ENCODE results near the gene NDUFB4. TPM values are rescaled to one million over a fixed set of nuclear protein-coding genes. Genes with fewer than 3 reads are reported as not detected.
"Not testable (repeated sequence)": the region's sequence is repeated elsewhere in the genome, so short reads cannot be mapped to it uniquely, and the experiment has no call there.

NDUFB4 gene
- total RNA-seq, 1 experiment from 2014 or later: 283 TPM

- H3K9me2 ChIP-seq (replicated peaks; ENCODE audit: low read length): no peaks in the 10 kb centered on the region
- intact Hi-C loops (cut with micrococcal nuclease): no loop called here
- no peak overlapping the region for H3K9ac ChIP-seq (ENCODE audit: low read length)
- no peaks in the 10 kb centered on the region for H3K79me2 ChIP-seq (ENCODE audit: low read length)
- no peaks in the 10 kb centered on the region for H3K27me3 ChIP-seq (ENCODE audit: low read length)
- no peak overlapping the region for H2AFZ ChIP-seq (ENCODE audit: low read length)
- H3K4me1 ChIP-seq (ENCODE audit: insufficient read depth, low read length): no peaks in the 10 kb centered on the region
- no peaks in the 10 kb centered on the region for H3K36me3 ChIP-seq (ENCODE audit: low read depth, low read length)
- no peak for ATAC-seq
- ChIA-PET CTCF (no interaction called here), POLR2A (ENCODE audit: unreplicated experiment) (no interaction called here)
- H3K4me3 ChIP-seq (ENCODE audit: low read length): no peak overlapping the region
- no peak overlapping the region for H3K4me2 ChIP-seq (ENCODE audit: low read length)
- BruUV-seq (replicated peaks): no TSS peak
- H3K27ac ChIP-seq (ENCODE audit: low read length): no peak overlapping the region
- H3K9me3 ChIP-seq (ENCODE audit: low read length): no peaks in the 10 kb centered on the region
- TF ChIP-seq CTCF (conservative IDR thresholded peaks at IDR 0.05; ENCODE audit: low read depth, low read length) (no peak), EZH2phosphoT487 (IDR thresholded peaks at IDR 0.05; ENCODE audit: borderline replicate concordance, low read length) (no peak), EZH2 (IDR thresholded peaks at IDR 0.05; ENCODE audit: low read length, unreplicated experiment) (no peak)
- no peak for DNase-seq
- no peaks in the 10 kb centered on the region for H3F3A ChIP-seq (ENCODE audit: low read length, unreplicated experiment)
- H4K20me1 ChIP-seq (ENCODE audit: low read length): no peaks in the 10 kb centered on the region
Observed at GRCh38 chr3:120608506-120608905, 12.4 kb downstream of the NDUFB4 start.

- Histone ChIP-seq H3K79me2 (ENCODE audit: low read length) (no peaks in the 10 kb centered on the region), H3K9ac (ENCODE audit: low read length) (no peak overlapping the region), H3K4me3 (ENCODE audit: low read length) (no peak overlapping the region), H3K36me3 (ENCODE audit: low read depth, low read length) (no peaks in the 10 kb centered on the region), H3K27ac (ENCODE audit: low read length) (no peak overlapping the region), H3K27me3 (ENCODE audit: low read length) (no peaks in the 10 kb centered on the region), H3F3A (ENCODE audit: low read length, unreplicated experiment) (no peaks in the 10 kb centered on the region), H4K20me1 (ENCODE audit: low read length) (no peaks in the 10 kb centered on the region), H3K4me2 (ENCODE audit: low read length) (no peak overlapping the region), H2AFZ (ENCODE audit: low read length) (no peak overlapping the region), H3K9me2 (replicated peaks; ENCODE audit: low read length) (no peaks in the 10 kb centered on the region), H3K9me3 (ENCODE audit: low read length) (no peaks in the 10 kb centered on the region), H3K4me1 (ENCODE audit: insufficient read depth, low read length) (peaks cover 11% of the 10 kb centered on the region)
- intact Hi-C loops (cut with micrococcal nuclease): no loop called here
- ChIA-PET CTCF (no interaction called here), POLR2A (ENCODE audit: unreplicated experiment) (no interaction called here)
- BruUV-seq (replicated peaks): no TSS peak
- no peak for TF ChIP-seq CTCF (conservative IDR thresholded peaks at IDR 0.05; ENCODE audit: low read depth, low read length)
- TF ChIP-seq EZH2phosphoT487 (IDR thresholded peaks at IDR 0.05; ENCODE audit: borderline replicate concordance, low read length): no peak
- no peak for TF ChIP-seq EZH2 (IDR thresholded peaks at IDR 0.05; ENCODE audit: low read length, unreplicated experiment)
- ATAC-seq (no peak), DNase-seq (no peak)
Observed at GRCh38 chr3:120614765-120615164, 18.6 kb downstream of the NDUFB4 start.

- ChIA-PET CTCF (interaction anchor here (0.6 kb wide), 1 partner anchor 48 kb away, joined by 3 read pairs; no protein-coding TSS in a partner anchor), POLR2A (ENCODE audit: unreplicated experiment) (no interaction called here)
- H3F3A ChIP-seq (ENCODE audit: low read length, unreplicated experiment): no peaks in the 10 kb centered on the region
- H4K20me1 ChIP-seq (ENCODE audit: low read length): no peaks in the 10 kb centered on the region
- TF ChIP-seq CTCF (conservative IDR thresholded peaks at IDR 0.05; ENCODE audit: low read depth, low read length) (no peak), EZH2phosphoT487 (IDR thresholded peaks at IDR 0.05; ENCODE audit: borderline replicate concordance, low read length) (no peak), EZH2 (IDR thresholded peaks at IDR 0.05; ENCODE audit: low read length, unreplicated experiment) (no peak)
- peak overlapping the region; percentile 27 for H3K27ac ChIP-seq (ENCODE audit: low read length)
- ATAC-seq: no peak; the same call in 1 of the 2 replicates
- H3K9ac ChIP-seq (ENCODE audit: low read length): no peak overlapping the region
- no TSS peak for BruUV-seq (replicated peaks)
- H3K4me3 ChIP-seq (ENCODE audit: low read length): no peak overlapping the region
- H3K9me2 ChIP-seq (replicated peaks; ENCODE audit: low read length): no peaks in the 10 kb centered on the region
- H3K9me3 ChIP-seq (ENCODE audit: low read length): no peaks in the 10 kb centered on the region
- H3K79me2 ChIP-seq (ENCODE audit: low read length): no peaks in the 10 kb centered on the region
- intact Hi-C loops (cut with micrococcal nuclease): no loop called here
- no peaks in the 10 kb centered on the region for H3K36me3 ChIP-seq (ENCODE audit: low read depth, low read length)
- peaks cover 11% of the 10 kb centered on the region for H3K4me1 ChIP-seq (ENCODE audit: insufficient read depth, low read length)
- no peak overlapping the region for H3K4me2 ChIP-seq (ENCODE audit: low read length)
- no peaks in the 10 kb centered on the region for H3K27me3 ChIP-seq (ENCODE audit: low read length)
- DNase-seq: peak; percentile 40
- H2AFZ ChIP-seq (ENCODE audit: low read length): peak overlapping the region; percentile 73
Observed at GRCh38 chr3:120615847-120616609, 19.9 kb downstream of the NDUFB4 start.

GRCh38 chr3:120616745-120617144 lies 20.6 kb downstream of the NDUFB4 start:
- ATAC-seq; H3K9me2 ChIP-seq (replicated peaks; ENCODE audit: low read length); H2AFZ ChIP-seq (ENCODE audit: low read length); BruUV-seq (replicated peaks); CTCF ChIA-PET; H3K79me2 ChIP-seq (ENCODE audit: low read length); intact Hi-C loops (cut with micrococcal nuclease); POLR2A ChIA-PET (ENCODE audit: unreplicated experiment); H4K20me1 ChIP-seq (ENCODE audit: low read length); H3K9me3 ChIP-seq (ENCODE audit: low read length); H3K27me3 ChIP-seq (ENCODE audit: low read length); H3K36me3 ChIP-seq (ENCODE audit: low read depth, low read length); H3K4me3 ChIP-seq (ENCODE audit: low read length); H3F3A ChIP-seq (ENCODE audit: low read length, unreplicated experiment); H3K9ac ChIP-seq (ENCODE audit: low read length): not testable (repeated sequence)
- DNase-seq: peak; percentile 57
- Histone ChIP-seq H3K4me1 (ENCODE audit: insufficient read depth, low read length) (peaks cover 11% of the 10 kb centered on the region), H3K4me2 (ENCODE audit: low read length) (0 out of 2 replicates have a peak overlapping the region, but pooled peaks have one; percentile 2), H3K27ac (ENCODE audit: low read length) (peak overlapping the region; percentile 27)
